Measurements from ENCODE around the gene TOP1.
A peak's percentile ranks its signal among the peaks of the same experiment; 100 is the strongest.

TOP1 gene

GRCh38 chr20:41133709-41134361 is 105.2 kb downstream of the TOP1 start:
- no peak for DNase-seq

GRCh38 chr20:41134362-41135186 is 106.0 kb downstream of the TOP1 start:
- DNase-seq, result no peak

- no peak for DNase-seq
Observed at GRCh38 chr20:41135187-41135887, 106.7 kb downstream of the TOP1 start.

GRCh38 chr20:41135888-41136679 is 107.5 kb downstream of the TOP1 start:
- DNase-seq, result no peak

- DNase-seq, result peak; percentile 96
Observed at GRCh38 chr20:41136680-41137613, 108.3 kb downstream of the TOP1 start, which contains the start of gene PLCG1. Gene PLCG1 (plus strand): TSS chr20:41137543. CDS start chr20:41137642, 99 bp downstream.

- DNase-seq, result peak; percentile 90
Observed at GRCh38 chr20:41137614-41138474, 109.2 kb downstream of the TOP1 start.

GRCh38 chr20:41138475-41139226 is 110.0 kb downstream of the TOP1 start:
- DNase-seq, result no peak

GRCh38 chr20:41139227-41140093 is 110.8 kb downstream of the TOP1 start:
- no peak for DNase-seq

GRCh38 chr20:41140226-41141133 is 111.9 kb downstream of the TOP1 start:
- DNase-seq, result no peak

- DNase-seq, result no peak
Observed at GRCh38 chr20:41141153-41141815, 112.7 kb downstream of the TOP1 start.

GRCh38 chr20:41142245-41142644 is 113.6 kb downstream of the TOP1 start:
- no peak for DNase-seq

GRCh38 chr20:41142919-41143318 is 114.3 kb downstream of the TOP1 start:
- no peak for DNase-seq

- no peak for DNase-seq
Observed at GRCh38 chr20:41143354-41143753, 114.7 kb downstream of the TOP1 start.

GRCh38 chr20:41145317-41145716 is 116.7 kb downstream of the TOP1 start:
- DNase-seq, result no peak

- DNase-seq, result no peak
Observed at GRCh38 chr20:41145821-41146620, 117.4 kb downstream of the TOP1 start.

- no peak for DNase-seq
Observed at GRCh38 chr20:41147767-41148191, 119.2 kb downstream of the TOP1 start.

All from right forelimb (tissue), 1 donor.